ENCODE results near the gene CDK5RAP1. TPM values are rescaled to one million over a fixed set of nuclear protein-coding genes. Genes with fewer than 3 reads are reported as not detected.

Gene CDK5RAP1
- total RNA-seq, 2 experiments from 2014 or later, result 42.4 to 43.0 TPM

- Mint-ChIP-seq H3K4me3 (no peak overlapping the region), H3K4me1 (ENCODE audit: low read depth) (peaks cover 6% of the 10 kb centered on the region), H3K27ac (no peak overlapping the region), H3K27me3 (ENCODE audit: low read depth) (no peaks in the 10 kb centered on the region), H3K9me3 (no peaks in the 10 kb centered on the region), H3K36me3 (ENCODE audit: low read depth) (no peaks in the 10 kb centered on the region)
- no peak for DNase-seq
- CTCF ChIA-PET, result interaction anchor here (0.9 kb wide), 1 partner anchor 77 kb away, joined by 3 read pairs; no protein-coding TSS in a partner anchor
- intact Hi-C loops (cut with micrococcal nuclease), result no loop called here
These were observed 67.2 kb downstream of the CDK5RAP1 start for GRCh38 chr20:33334111-33334510.

GRCh38 chr20:33333616-33334015 is 67.7 kb downstream of the CDK5RAP1 start:
- DNase-seq, result no peak
- Mint-ChIP-seq H3K36me3 (ENCODE audit: low read depth) (no peaks in the 10 kb centered on the region), H3K4me1 (ENCODE audit: low read depth) (peaks cover 5% of the 10 kb centered on the region), H3K4me3 (no peak overlapping the region), H3K27me3 (ENCODE audit: low read depth) (no peaks in the 10 kb centered on the region), H3K27ac (no peak overlapping the region), H3K9me3 (no peaks in the 10 kb centered on the region)
- intact Hi-C loops (cut with micrococcal nuclease), result no loop called here
- CTCF ChIA-PET, result no interaction called here

GRCh38 chr20:33332905-33333456 is 68.3 kb downstream of the CDK5RAP1 start:
- no peaks in the 10 kb centered on the region for H3K36me3 Mint-ChIP-seq (ENCODE audit: low read depth)
- H3K4me1 Mint-ChIP-seq (ENCODE audit: low read depth), result no peaks in the 10 kb centered on the region
- intact Hi-C loops (cut with micrococcal nuclease), result no loop called here
- DNase-seq, result no peak
- CTCF ChIA-PET, result no interaction called here
- no peaks in the 10 kb centered on the region for H3K9me3 Mint-ChIP-seq
- no peaks in the 10 kb centered on the region for H3K27me3 Mint-ChIP-seq (ENCODE audit: low read depth)
- H3K27ac Mint-ChIP-seq, result no peak overlapping the region
- no peak overlapping the region for H3K4me3 Mint-ChIP-seq

- intact Hi-C loops (cut with micrococcal nuclease), result no loop called here
- Mint-ChIP-seq H3K4me3 (no peak overlapping the region), H3K27me3 (ENCODE audit: low read depth) (peaks cover 3% of the 10 kb centered on the region), H3K36me3 (ENCODE audit: low read depth) (no peaks in the 10 kb centered on the region), H3K27ac (no peak overlapping the region), H3K4me1 (ENCODE audit: low read depth) (no peaks in the 10 kb centered on the region), H3K9me3 (no peaks in the 10 kb centered on the region)
- CTCF ChIA-PET, result no interaction called here
- no peak for DNase-seq
These were observed 72.9 kb downstream of the CDK5RAP1 start for GRCh38 chr20:33328157-33329137.

GRCh38 chr20:33325350-33325749 is 76.0 kb downstream of the CDK5RAP1 start:
- DNase-seq, result no peak
- Mint-ChIP-seq H3K4me1 (ENCODE audit: low read depth) (no peaks in the 10 kb centered on the region), H3K27ac (no peak overlapping the region), H3K9me3 (no peaks in the 10 kb centered on the region), H3K4me3 (no peak overlapping the region), H3K27me3 (ENCODE audit: low read depth) (peaks cover 7% of the 10 kb centered on the region), H3K36me3 (ENCODE audit: low read depth) (no peaks in the 10 kb centered on the region)
- CTCF ChIA-PET, result no interaction called here
- intact Hi-C loops (cut with micrococcal nuclease), result no loop called here

- no peak overlapping the region for H3K27ac Mint-ChIP-seq
- H3K4me1 Mint-ChIP-seq (ENCODE audit: low read depth), result no peaks in the 10 kb centered on the region
- CTCF ChIA-PET, result no interaction called here
- H3K9me3 Mint-ChIP-seq, result no peaks in the 10 kb centered on the region
- no peak for DNase-seq
- no peaks in the 10 kb centered on the region for H3K36me3 Mint-ChIP-seq (ENCODE audit: low read depth)
- H3K4me3 Mint-ChIP-seq, result no peak overlapping the region
- intact Hi-C loops (cut with micrococcal nuclease), result no loop called here
- peaks cover 9% of the 10 kb centered on the region for H3K27me3 Mint-ChIP-seq (ENCODE audit: low read depth)
These were observed 78.1 kb downstream of the CDK5RAP1 start for GRCh38 chr20:33323236-33323635.

GRCh38 chr20:33322456-33322855 is 78.9 kb downstream of the CDK5RAP1 start:
- Mint-ChIP-seq H3K4me3 (no peak overlapping the region), H3K27me3 (ENCODE audit: low read depth) (peaks cover 9% of the 10 kb centered on the region), H3K9me3 (no peaks in the 10 kb centered on the region), H3K4me1 (ENCODE audit: low read depth) (no peaks in the 10 kb centered on the region), H3K36me3 (ENCODE audit: low read depth) (no peaks in the 10 kb centered on the region), H3K27ac (no peak overlapping the region)
- intact Hi-C loops (cut with micrococcal nuclease), result no loop called here
- CTCF ChIA-PET, result no interaction called here
- no peak for DNase-seq

GRCh38 chr20:33320006-33320405 is 81.3 kb downstream of the CDK5RAP1 start:
- Mint-ChIP-seq H3K27me3 (ENCODE audit: low read depth) (peaks cover 7% of the 10 kb centered on the region), H3K27ac (no peak overlapping the region), H3K4me1 (ENCODE audit: low read depth) (no peaks in the 10 kb centered on the region), H3K9me3 (no peaks in the 10 kb centered on the region), H3K4me3 (no peak overlapping the region), H3K36me3 (ENCODE audit: low read depth) (no peaks in the 10 kb centered on the region)
- DNase-seq, result no peak
- intact Hi-C loops (cut with micrococcal nuclease), result no loop called here
- CTCF ChIA-PET, result no interaction called here

GRCh38 chr20:33318096-33318429 is 83.3 kb downstream of the CDK5RAP1 start:
- Mint-ChIP-seq H3K4me3 (no peak overlapping the region), H3K4me1 (ENCODE audit: low read depth) (no peaks in the 10 kb centered on the region), H3K27ac (no peak overlapping the region), H3K27me3 (ENCODE audit: low read depth) (peaks cover 7% of the 10 kb centered on the region), H3K36me3 (ENCODE audit: low read depth) (no peaks in the 10 kb centered on the region), H3K9me3 (no peaks in the 10 kb centered on the region)
- intact Hi-C loops (cut with micrococcal nuclease), result no loop called here
- no peak for DNase-seq
- CTCF ChIA-PET, result no interaction called here

- H3K36me3 Mint-ChIP-seq (ENCODE audit: low read depth), result no peaks in the 10 kb centered on the region
- intact Hi-C loops (cut with micrococcal nuclease), result no loop called here
- H3K27ac Mint-ChIP-seq, result no peak overlapping the region
- peaks cover 7% of the 10 kb centered on the region for H3K27me3 Mint-ChIP-seq (ENCODE audit: low read depth)
- CTCF ChIA-PET, result no interaction called here
- H3K4me1 Mint-ChIP-seq (ENCODE audit: low read depth), result no peaks in the 10 kb centered on the region
- H3K4me3 Mint-ChIP-seq, result no peak overlapping the region
- DNase-seq, result no peak
- H3K9me3 Mint-ChIP-seq, result no peaks in the 10 kb centered on the region
These were observed 83.8 kb downstream of the CDK5RAP1 start for GRCh38 chr20:33317424-33318095.

- Mint-ChIP-seq H3K27me3 (ENCODE audit: low read depth) (peaks cover 7% of the 10 kb centered on the region), H3K36me3 (ENCODE audit: low read depth) (no peaks in the 10 kb centered on the region), H3K9me3 (no peaks in the 10 kb centered on the region), H3K4me1 (ENCODE audit: low read depth) (no peaks in the 10 kb centered on the region), H3K4me3 (no peak overlapping the region), H3K27ac (no peak overlapping the region)
- DNase-seq, result no peak
- intact Hi-C loops (cut with micrococcal nuclease), result no loop called here
- CTCF ChIA-PET, result interaction anchor here (1.6 kb wide), 1 partner anchor 17 kb away, joined by 4 read pairs; no protein-coding TSS in a partner anchor
These were observed 84.4 kb downstream of the CDK5RAP1 start for GRCh38 chr20:33316958-33317357.

- Mint-ChIP-seq H3K27me3 (ENCODE audit: low read depth) (peaks cover 3% of the 10 kb centered on the region), H3K36me3 (ENCODE audit: low read depth) (no peaks in the 10 kb centered on the region), H3K9me3 (no peaks in the 10 kb centered on the region), H3K27ac (no peak overlapping the region), H3K4me1 (ENCODE audit: low read depth) (no peaks in the 10 kb centered on the region), H3K4me3 (no peak overlapping the region)
- intact Hi-C loops (cut with micrococcal nuclease), result no loop called here
- CTCF ChIA-PET, result interaction anchor here (1.6 kb wide), 1 partner anchor 17 kb away, joined by 4 read pairs; no protein-coding TSS in a partner anchor
- DNase-seq, result no peak
These were observed 85.0 kb downstream of the CDK5RAP1 start for GRCh38 chr20:33316343-33316742.

Data from activated naive CD4-positive, alpha-beta T cell treated with anti-CD3 and anti-CD28 coated beads for 36 hours (primary cell).